ENCODE measurements around the gene NDC1. TPM values are rescaled to one million over a fixed set of nuclear protein-coding genes. Genes with fewer than 3 reads are reported as not detected.
A peak's percentile ranks its signal among the peaks of the same experiment; 100 is the strongest.
"Not testable (repeated sequence)": the region's sequence is repeated elsewhere in the genome, so short reads cannot be mapped to it uniquely, and the experiment has no call there.

Gene NDC1
- polyA plus RNA-seq, 3 donors from 2014 or later, result 4.0 to 13.6 (median 8.9) TPM

DNA sequence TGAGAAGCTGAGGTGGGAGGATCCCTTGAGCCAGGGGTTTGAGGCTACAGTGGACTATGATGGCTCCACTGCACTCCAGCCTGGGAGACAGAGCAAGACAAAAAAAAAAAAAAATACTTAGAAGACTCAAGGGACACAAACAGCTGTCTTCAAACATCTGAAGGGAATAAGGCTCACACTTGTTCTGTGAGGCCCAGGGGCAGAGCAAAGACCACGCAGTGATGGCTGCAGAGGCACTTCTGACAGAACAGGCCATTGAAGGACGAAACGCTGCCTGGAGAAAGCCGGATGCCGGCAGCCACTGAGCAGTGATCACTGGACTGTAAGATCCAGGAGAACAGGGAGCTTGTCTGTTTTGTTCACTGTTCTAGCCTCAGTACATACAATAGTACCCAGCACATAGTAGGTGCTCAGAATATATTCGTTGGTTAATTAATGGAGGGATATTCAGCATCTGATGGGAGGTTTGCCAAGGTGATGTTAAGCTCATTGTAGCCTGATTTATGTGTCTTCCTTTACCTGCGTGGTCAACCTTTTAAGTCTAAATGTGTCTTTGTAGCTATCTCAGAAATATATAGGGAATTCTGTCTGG, 12.1 kb upstream of the NDC1 start:
- Mint-ChIP-seq H3K4me3 (no peak overlapping the region), H3K9me3 (no peaks in the 10 kb centered on the region), H3K36me3 (peaks cover 16 to 32% (median 26%) of the 10 kb centered on the region in 3 donors), H3K4me1 (no peaks in the 10 kb centered on the region), H3K27ac (no peak overlapping the region), H3K27me3 (ENCODE audit: low read depth in 3 of 3) (peaks cover 0 to 11% (median 6%) of the 10 kb centered on the region in 3 donors)
- no peak for DNase-seq

DNA sequence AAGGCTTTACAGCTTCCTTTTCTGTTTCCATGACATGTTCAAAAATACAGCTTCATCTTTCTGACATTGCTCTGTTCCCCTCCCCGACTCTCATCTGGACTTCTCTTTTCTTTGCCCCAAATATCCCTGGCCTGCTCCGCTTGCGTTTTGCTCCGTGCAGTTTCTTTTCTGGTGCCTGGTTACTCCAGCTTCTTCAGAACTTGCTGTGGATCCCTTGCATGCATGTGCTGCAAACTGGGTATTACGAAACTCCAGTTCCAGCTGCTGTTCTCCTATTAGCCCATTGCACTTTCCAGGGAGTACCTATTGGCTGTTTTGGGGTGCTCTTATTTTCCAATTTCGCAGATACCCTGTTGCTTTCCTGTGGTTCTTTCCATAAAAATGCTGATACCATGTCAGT, 9.9 kb upstream of the NDC1 start:
- Mint-ChIP-seq H3K27ac (no peak overlapping the region), H3K27me3 (ENCODE audit: low read depth in 3 of 3) (peaks cover 2 to 11% (median 8%) of the 10 kb centered on the region in 3 donors), H3K36me3 (peaks cover 12 to 15% (median 12%) of the 10 kb centered on the region in 3 donors), H3K4me3 (no peak overlapping the region), H3K9me3 (no peaks in the 10 kb centered on the region), H3K4me1 (no peaks in the 10 kb centered on the region)
- DNase-seq, result no peak

DNA sequence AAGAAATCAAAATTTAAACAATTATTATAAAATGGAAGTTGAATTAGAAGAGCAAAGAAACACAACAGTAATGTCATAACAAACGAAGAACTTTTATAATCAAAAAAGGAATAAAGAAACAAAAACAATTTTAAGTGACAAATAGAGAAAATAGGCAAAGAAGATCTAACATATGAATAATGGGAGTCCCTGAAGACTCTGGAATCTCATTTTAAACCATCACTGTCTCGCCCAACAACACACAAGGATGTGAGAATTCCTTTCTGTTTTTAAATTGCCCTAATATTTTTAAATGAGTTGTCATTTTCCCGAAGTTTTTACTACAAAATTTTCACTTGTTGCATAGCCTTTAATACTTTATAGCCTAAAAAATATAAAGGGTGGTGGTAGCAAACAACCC, 4.3 kb upstream of the NDC1 start:
- H3K9me3 Mint-ChIP-seq, result peaks cover 0 to 8% (median 5%) of the 10 kb centered on the region in 6 donors
- H3K36me3 Mint-ChIP-seq, result peaks cover 0 to 3% (median 0%) of the 10 kb centered on the region in 3 donors
- peaks cover 14 to 18% of the 10 kb centered on the region in 2 donors for H3K4me1 Mint-ChIP-seq
- DNase-seq, result no peak
- H3K27me3 Mint-ChIP-seq (ENCODE audit: low read depth in 3 of 3), result peaks cover 6 to 11% (median 7%) of the 10 kb centered on the region in 3 donors
- no peak overlapping the region for H3K4me3 Mint-ChIP-seq
- H3K27ac Mint-ChIP-seq, result no peak overlapping the region

DNA sequence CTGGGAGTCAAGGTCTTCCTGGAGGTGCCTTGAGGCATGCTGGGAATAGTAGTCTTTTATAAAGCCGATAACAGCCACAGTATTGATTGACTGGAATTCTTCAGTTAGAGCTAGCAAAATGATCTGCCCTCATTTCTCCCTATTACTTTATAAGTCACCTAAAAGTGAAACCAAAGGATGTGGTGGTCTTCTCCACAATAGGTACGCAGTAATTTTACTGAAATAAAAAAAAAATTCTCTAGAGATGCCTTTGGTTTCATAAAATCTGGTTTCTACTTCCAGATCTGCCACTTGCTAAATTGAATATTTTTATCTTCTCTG, 518 bp upstream of the NDC1 start:
- H3K9me3 Mint-ChIP-seq, result peaks cover 0 to 8% (median 5%) of the 10 kb centered on the region in 6 donors
- H3K27ac Mint-ChIP-seq, result peak overlapping the region; percentile 95 to 98 (median 98)
- H3K36me3 Mint-ChIP-seq, result peaks cover 0 to 3% (median 0%) of the 10 kb centered on the region in 3 donors
- H3K27me3 Mint-ChIP-seq (ENCODE audit: low read depth in 3 of 3), result peaks cover 1 to 8% (median 4%) of the 10 kb centered on the region in 3 donors
- peaks cover 24 to 36% of the 10 kb centered on the region in 2 donors for H3K4me1 Mint-ChIP-seq
- H3K4me3 Mint-ChIP-seq, result peak overlapping the region; percentile 95 to 99 (median 97)
- DNase-seq, result no peak

DNA sequence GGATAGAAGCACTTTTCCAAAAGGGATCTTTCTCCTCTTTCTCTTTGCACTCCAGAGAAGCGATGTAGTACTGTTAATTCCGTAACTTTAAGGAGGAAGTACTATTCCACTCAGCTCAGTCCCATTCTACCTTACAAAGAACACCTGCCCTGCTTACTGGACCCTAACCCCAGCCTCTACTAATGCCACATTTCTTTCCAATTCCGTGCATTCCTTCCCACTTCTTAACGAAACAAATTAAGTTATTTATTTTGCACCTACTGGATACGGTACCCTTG, 511 bp downstream of the NDC1 start:
- peaks cover 24 to 36% of the 10 kb centered on the region in 2 donors for H3K4me1 Mint-ChIP-seq
- peaks cover 0 to 3% (median 0%) of the 10 kb centered on the region in 3 donors for H3K36me3 Mint-ChIP-seq
- peak overlapping the region; percentile 95 to 98 (median 98) for H3K27ac Mint-ChIP-seq
- peaks cover 0 to 6% (median 4%) of the 10 kb centered on the region in 6 donors for H3K9me3 Mint-ChIP-seq
- peaks cover 0 to 8% (median 4%) of the 10 kb centered on the region in 3 donors for H3K27me3 Mint-ChIP-seq (ENCODE audit: low read depth in 3 of 3)
- no peak for DNase-seq
- H3K4me3 Mint-ChIP-seq, result peak overlapping the region; percentile 95 to 99 (median 97)

DNA sequence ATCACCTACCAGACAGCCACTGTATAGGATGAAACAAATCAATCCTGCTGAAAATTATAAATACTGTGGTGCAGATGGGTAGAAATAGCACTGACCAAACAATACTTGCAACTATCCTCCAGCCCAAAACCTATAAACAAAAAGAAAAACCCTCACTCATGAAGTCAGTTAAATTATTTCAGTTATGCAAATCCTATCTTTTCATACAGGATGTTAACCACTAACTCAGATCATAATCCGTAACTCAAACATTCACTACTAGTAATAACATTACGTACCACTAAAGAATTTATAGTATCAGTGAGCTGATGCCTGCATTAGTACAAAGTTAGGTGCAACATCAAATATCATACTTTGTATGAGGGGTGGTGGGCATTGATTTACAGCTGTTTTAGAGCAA, 2.6 kb downstream of the NDC1 start:
- no peak for DNase-seq
- Mint-ChIP-seq H3K27ac (no peak overlapping the region), H3K36me3 (no peaks in the 10 kb centered on the region), H3K27me3 (ENCODE audit: low read depth in 3 of 3) (peaks cover 0 to 6% (median 0%) of the 10 kb centered on the region in 3 donors), H3K4me1 (peaks cover 24 to 36% of the 10 kb centered on the region in 2 donors), H3K9me3 (no peaks in the 10 kb centered on the region), H3K4me3 (no peak overlapping the region)

DNA sequence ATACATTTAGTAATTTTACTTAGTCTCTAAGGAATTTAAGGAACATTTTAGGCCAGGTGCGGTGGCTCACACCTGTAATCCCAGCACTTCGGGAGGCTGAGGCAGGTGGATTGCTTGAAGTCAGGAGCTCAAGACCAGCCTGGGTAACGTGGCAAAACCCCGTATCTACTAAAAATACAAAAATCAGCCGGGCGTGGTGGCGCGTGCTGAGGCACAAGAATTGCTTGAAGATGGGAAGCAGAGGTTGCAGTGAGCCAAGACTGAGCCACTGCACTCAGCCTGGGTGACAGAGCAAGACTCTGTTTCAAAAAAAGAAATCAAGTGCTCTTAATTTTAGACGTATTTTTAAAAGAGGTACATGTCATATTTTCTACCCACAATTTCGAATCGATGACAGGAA, 3.3 kb downstream of the NDC1 start:
- H3K4me3 Mint-ChIP-seq, result no peak overlapping the region

DNA sequence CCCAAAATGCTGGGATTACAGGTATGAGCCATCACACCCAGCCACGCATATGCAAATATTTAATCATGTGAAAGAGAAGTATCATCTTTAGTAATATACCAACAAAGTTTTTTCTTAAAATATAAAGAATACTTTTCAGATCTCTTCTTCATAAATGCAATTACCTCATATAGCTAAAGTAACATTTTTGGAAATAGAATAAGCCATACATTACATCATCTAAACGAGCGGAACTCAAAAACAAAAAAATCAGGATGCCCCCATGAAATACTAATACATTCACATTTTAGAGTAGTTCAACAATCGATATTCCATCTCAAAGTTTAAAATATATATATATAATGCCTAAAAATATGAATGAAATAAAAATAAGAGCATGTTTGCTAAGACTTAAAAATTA, 4.7 kb downstream of the NDC1 start:
- peaks cover 17 to 29% of the 10 kb centered on the region in 2 donors for H3K4me1 Mint-ChIP-seq
- no peak for DNase-seq
- no peaks in the 10 kb centered on the region for H3K9me3 Mint-ChIP-seq
- no peak overlapping the region for H3K27ac Mint-ChIP-seq
- peaks cover 0 to 2% (median 0%) of the 10 kb centered on the region in 3 donors for H3K36me3 Mint-ChIP-seq
- H3K27me3 Mint-ChIP-seq (ENCODE audit: low read depth in 3 of 3), result peaks cover 0 to 6% (median 0%) of the 10 kb centered on the region in 3 donors
- H3K4me3 Mint-ChIP-seq, result no peak overlapping the region

More for the DNA sequence above, 3.3 kb downstream of the NDC1 start:
- H3K36me3 Mint-ChIP-seq, result no peaks in the 10 kb centered on the region
- H3K27ac Mint-ChIP-seq, result no peak overlapping the region
- peaks cover 24 to 36% of the 10 kb centered on the region in 2 donors for H3K4me1 Mint-ChIP-seq
- H3K9me3 Mint-ChIP-seq, result no peaks in the 10 kb centered on the region
- H3K27me3 Mint-ChIP-seq (ENCODE audit: low read depth in 3 of 3), result peaks cover 0 to 6% (median 0%) of the 10 kb centered on the region in 3 donors
- DNase-seq, result no peak

DNA sequence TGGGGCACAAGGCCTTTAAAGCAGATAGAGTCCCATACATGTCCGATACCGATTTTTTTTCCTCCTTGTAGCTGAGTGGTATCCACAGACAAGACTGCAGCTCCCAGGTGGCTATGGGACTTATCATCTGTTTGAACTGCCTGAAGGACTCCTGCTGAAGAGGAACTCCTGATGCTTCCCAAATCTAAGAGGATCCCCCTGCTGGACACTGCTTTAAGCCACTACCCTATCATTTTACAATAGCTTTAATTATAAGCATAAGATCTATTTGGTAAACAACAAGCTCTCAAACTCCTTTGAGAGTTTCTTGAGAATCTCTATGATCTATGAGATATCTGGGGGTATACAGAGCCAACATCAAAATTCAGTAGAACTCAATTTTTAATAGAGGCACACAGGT, 11.7 kb downstream of the NDC1 start:
- H3K27ac Mint-ChIP-seq, result no peak overlapping the region
- peaks cover 8 to 27% (median 19%) of the 10 kb centered on the region in 3 donors for H3K36me3 Mint-ChIP-seq
- H3K4me1 Mint-ChIP-seq, result no peaks in the 10 kb centered on the region
- DNase-seq, result no peak
- H3K27me3 Mint-ChIP-seq (ENCODE audit: low read depth in 3 of 3), result no peaks in the 10 kb centered on the region
- H3K9me3 Mint-ChIP-seq, result no peaks in the 10 kb centered on the region
- H3K4me3 Mint-ChIP-seq, result no peak overlapping the region

DNA sequence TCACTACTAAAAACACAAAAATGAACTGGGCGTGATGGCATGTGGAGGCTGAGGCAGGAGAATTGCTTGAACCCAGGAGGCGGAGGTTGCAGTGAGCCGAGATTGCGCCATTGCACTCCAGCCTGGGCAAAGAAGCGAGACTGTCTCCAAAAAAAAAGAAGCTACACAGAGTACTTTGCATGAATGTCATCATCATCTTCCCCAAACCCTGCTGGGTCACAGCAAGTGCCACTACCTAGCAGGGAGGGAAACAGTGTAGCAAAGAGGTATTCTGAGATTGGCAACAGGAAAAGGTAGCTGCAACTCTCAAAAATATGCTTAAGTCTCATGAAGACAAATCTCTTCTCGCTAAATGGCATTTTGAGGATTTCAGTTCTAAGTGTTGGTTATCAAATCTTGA, 12.8 kb downstream of the NDC1 start:
- no peaks in the 10 kb centered on the region for H3K4me1 Mint-ChIP-seq
- H3K9me3 Mint-ChIP-seq, result no peaks in the 10 kb centered on the region
- no peaks in the 10 kb centered on the region for H3K27me3 Mint-ChIP-seq (ENCODE audit: low read depth in 3 of 3)
- peaks cover 8 to 28% (median 19%) of the 10 kb centered on the region in 3 donors for H3K36me3 Mint-ChIP-seq
- H3K4me3 Mint-ChIP-seq, result no peak overlapping the region
- no peak overlapping the region for H3K27ac Mint-ChIP-seq
- no peak for DNase-seq

DNA sequence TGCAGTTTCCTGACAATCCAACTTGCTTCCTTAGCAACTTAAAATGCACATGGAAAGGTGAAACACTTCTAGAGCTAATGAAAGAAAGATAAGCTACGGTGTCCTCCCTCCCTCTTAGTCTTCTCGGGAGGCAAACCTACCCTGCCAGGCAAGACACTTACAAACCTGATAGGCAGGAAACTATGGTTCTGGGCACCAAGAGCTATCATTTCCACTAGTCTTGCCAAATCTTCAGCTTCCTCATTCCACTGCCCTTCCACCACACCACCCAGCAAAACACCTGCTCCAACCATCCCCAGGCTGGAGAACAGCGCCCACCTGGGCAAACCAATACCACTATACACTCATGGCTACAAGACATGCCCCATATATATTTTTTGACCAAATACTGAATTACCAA, 15.2 kb downstream of the NDC1 start:
- Mint-ChIP-seq H3K36me3 (peaks cover 8 to 32% (median 27%) of the 10 kb centered on the region in 3 donors), H3K4me1 (no peaks in the 10 kb centered on the region), H3K4me3 (no peak overlapping the region), H3K27ac (peak overlapping the region in 1 of 6 donors; percentile 65), H3K27me3 (ENCODE audit: low read depth in 3 of 3) (no peaks in the 10 kb centered on the region), H3K9me3 (no peaks in the 10 kb centered on the region)
- no peak for DNase-seq

DNA sequence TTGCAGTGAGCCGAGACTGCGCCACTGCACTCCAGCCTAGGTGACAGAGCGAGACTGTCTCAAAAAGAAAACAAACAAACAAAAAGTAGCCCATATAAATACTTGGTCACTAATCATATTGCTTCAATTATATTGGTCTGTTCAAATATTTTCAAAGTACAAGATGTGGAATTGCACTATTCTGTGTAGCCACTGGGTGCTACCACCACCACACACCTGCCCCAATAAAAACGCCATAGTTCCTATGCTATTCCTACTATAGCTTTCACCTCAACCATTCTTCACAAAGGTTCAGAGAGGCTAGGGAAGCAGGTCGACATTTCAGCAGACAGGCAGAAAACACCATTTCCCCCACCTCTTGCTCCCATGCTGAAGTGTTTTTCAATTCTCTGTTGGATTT, 16.7 kb downstream of the NDC1 start:
- H3K27me3 Mint-ChIP-seq (ENCODE audit: low read depth in 3 of 3), result no peaks in the 10 kb centered on the region
- H3K4me3 Mint-ChIP-seq, result no peak overlapping the region
- no peak overlapping the region for H3K27ac Mint-ChIP-seq
- H3K36me3 Mint-ChIP-seq, result peaks cover 11 to 37% (median 32%) of the 10 kb centered on the region in 3 donors
- H3K9me3 Mint-ChIP-seq, result no peaks in the 10 kb centered on the region
- DNase-seq, result no peak
- H3K4me1 Mint-ChIP-seq, result no peaks in the 10 kb centered on the region

DNA sequence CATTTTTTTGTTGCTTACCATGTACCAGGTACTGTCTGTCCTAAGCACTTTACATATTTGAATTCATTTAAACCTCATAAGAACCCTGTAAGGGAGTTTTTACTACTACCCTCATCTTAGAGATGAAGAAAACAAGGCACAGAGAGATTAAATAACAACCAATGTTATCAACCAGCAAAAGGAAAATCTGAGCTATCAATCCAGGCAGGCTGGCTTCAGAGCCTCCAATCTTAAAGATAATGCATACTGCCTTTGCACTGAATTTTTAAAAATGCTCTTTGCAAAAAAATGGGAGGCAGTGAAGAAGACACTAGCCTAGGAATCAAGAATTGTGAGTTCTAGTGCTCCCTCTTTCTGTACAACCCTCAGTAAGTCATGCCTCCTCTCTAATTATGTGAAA, 18.7 kb downstream of the NDC1 start:
- Mint-ChIP-seq H3K36me3 (peaks cover 12 to 38% (median 37%) of the 10 kb centered on the region in 3 donors), H3K4me1 (no peaks in the 10 kb centered on the region), H3K27me3 (ENCODE audit: low read depth in 3 of 3) (no peaks in the 10 kb centered on the region), H3K9me3 (no peaks in the 10 kb centered on the region), H3K4me3 (no peak overlapping the region), H3K27ac (no peak overlapping the region)
- no peak for DNase-seq

DNA sequence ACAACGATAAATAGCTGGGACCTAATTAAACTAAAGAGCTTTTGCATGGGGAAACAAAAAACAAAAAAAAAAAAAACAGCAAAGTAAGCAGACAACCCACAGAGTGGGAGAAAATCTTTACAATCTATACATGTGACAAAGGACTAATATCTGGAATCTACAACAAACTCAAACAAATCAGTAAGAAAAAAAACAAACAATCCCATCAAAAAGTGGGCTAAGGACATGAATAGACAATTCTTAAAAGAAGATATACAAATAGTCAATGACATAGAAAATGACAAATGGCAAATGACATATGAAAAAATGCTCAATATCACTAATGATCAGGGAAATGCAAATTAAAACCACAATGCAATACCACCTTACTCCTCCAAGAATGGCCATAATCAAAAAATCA, 21.5 kb downstream of the NDC1 start:
- not testable (repeated sequence) for H3K4me3 Mint-ChIP-seq; H3K9me3 Mint-ChIP-seq; H3K4me1 Mint-ChIP-seq; DNase-seq; H3K27me3 Mint-ChIP-seq (ENCODE audit: low read depth in 3 of 3); H3K27ac Mint-ChIP-seq
- peaks cover 25 to 55% (median 55%) of the 10 kb centered on the region in 3 donors for H3K36me3 Mint-ChIP-seq

DNA sequence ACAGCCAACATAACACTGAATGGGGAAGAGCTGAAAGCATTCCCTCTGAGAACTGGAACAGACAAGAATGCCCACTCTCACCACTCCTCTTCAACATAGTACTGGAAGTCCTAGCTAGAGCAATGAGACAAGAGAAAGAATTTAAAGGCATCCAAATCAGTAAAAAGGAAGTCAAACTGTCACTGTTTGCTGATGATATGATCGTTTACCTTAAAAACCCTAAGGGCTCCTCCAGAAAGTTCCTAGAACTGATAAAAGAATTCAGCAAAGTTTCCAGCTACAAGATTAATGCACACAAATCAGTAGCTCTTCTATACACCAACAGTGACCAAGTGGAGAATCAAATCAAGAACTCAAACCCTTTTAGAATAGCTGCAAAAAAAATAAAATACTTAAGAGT, 22.6 kb downstream of the NDC1 start:
- H3K27ac Mint-ChIP-seq; H3K4me3 Mint-ChIP-seq; H3K9me3 Mint-ChIP-seq; H3K4me1 Mint-ChIP-seq; DNase-seq; H3K27me3 Mint-ChIP-seq (ENCODE audit: low read depth in 3 of 3): not testable (repeated sequence)
- peaks cover 29 to 55% (median 54%) of the 10 kb centered on the region in 3 donors for H3K36me3 Mint-ChIP-seq
